H9 (cell line): Measurements from ENCODE around the gene PCDHA1. TPM values are rescaled to one million over a fixed set of nuclear protein-coding genes. Genes with fewer than 3 reads are reported as not detected.

Experiments
- DNase-seq: peaks from one replicate; pipeline ENCODE4 v3.0.0-alpha.2; 2017
- H2AFZ ChIP-seq: one replicate; pipeline ENCODE4 v1.6.1; 2013; ENCODE audit warnings: mild to moderate bottlenecking, low read length, control low read depth, moderate library complexity
- H2AK5ac ChIP-seq: 2 replicates; pipeline ENCODE4 v1.6.1; 2013; ENCODE audit warnings: low read length, control low read depth, mixed read lengths; ENCODE audit not compliant: insufficient read length
- H2BK120ac ChIP-seq: one replicate; pipeline ENCODE4 v1.6.1; 2013; ENCODE audit warnings: low read depth, mild to moderate bottlenecking, low read length, control low read depth, inconsistent platforms; ENCODE audit not compliant: poor library complexity, severe bottlenecking
- H2BK12ac ChIP-seq: 2 replicates; pipeline ENCODE4 v1.6.1; 2013; ENCODE audit warnings: low read length, control low read depth, mixed read lengths, low read depth; ENCODE audit not compliant: insufficient read length
- H2BK15ac ChIP-seq: 2 replicates; pipeline ENCODE4 v1.6.1; 2013; ENCODE audit warnings: low read depth, low read length, control low read depth
- H2BK20ac ChIP-seq: one replicate; pipeline ENCODE4 v1.6.1; 2013; ENCODE audit warnings: low read depth, mild to moderate bottlenecking, low read length, control low read depth, inconsistent platforms; ENCODE audit not compliant: poor library complexity, severe bottlenecking
- H2BK5ac ChIP-seq: 2 replicates; pipeline ENCODE4 v1.6.1; 2013; ENCODE audit warnings: low read length, control low read depth, mixed read lengths; ENCODE audit not compliant: insufficient read length
- H3K14ac ChIP-seq: 2 replicates; pipeline ENCODE4 v1.6.1; 2013; ENCODE audit warnings: low read length, control low read depth; ENCODE audit not compliant: insufficient read depth
- H3K18ac ChIP-seq: 2 replicates; pipeline ENCODE4 v1.6.1; 2013; ENCODE audit warnings: low read depth, mild to moderate bottlenecking, mixed read lengths, low read length, control low read depth; ENCODE audit not compliant: insufficient read length
- H3K23ac ChIP-seq: 2 replicates; pipeline ENCODE4 v1.6.1; 2013; ENCODE audit warnings: low read length, control low read depth, mixed read lengths, low read depth; ENCODE audit not compliant: insufficient read length
- H3K23me2 ChIP-seq: 2 replicates; pipeline ENCODE4 v1.6.1; 2013; ENCODE audit warnings: low read depth, mild to moderate bottlenecking, mixed read lengths, low read length, control low read depth; ENCODE audit not compliant: insufficient read length, poor library complexity, severe bottlenecking
- H3K27ac ChIP-seq: 2 replicates; pipeline ENCODE4 v1.5.1; 2013; ENCODE audit warnings: low read length, control low read depth, mixed read lengths, low read depth; ENCODE audit not compliant: insufficient read length
- H3K27me3 ChIP-seq: 2 replicates; pipeline ENCODE4 v1.6.1; 2013; ENCODE audit warnings: low read length, control low read depth, inconsistent platforms; ENCODE audit not compliant: insufficient read depth
- H3K4ac ChIP-seq: 2 replicates; pipeline ENCODE4 v1.6.1; 2013; ENCODE audit warnings: low read depth, mild to moderate bottlenecking, control low read depth, inconsistent platforms, low read length, moderate library complexity
- H3K4me1 ChIP-seq: 2 replicates; pipeline ENCODE4 v1.6.1; 2013; ENCODE audit warnings: low read length, control low read depth, inconsistent platforms; ENCODE audit not compliant: insufficient read depth
- H3K4me2 ChIP-seq: 2 replicates; pipeline ENCODE4 v1.6.1; 2013; ENCODE audit warnings: low read length, control low read depth, mixed read lengths; ENCODE audit not compliant: insufficient read length, insufficient read depth
- H3K56ac ChIP-seq: 2 replicates; pipeline ENCODE4 v1.6.1; 2013; ENCODE audit warnings: low read depth, mild to moderate bottlenecking, mixed read lengths, low read length, control low read depth; ENCODE audit not compliant: insufficient read length
- H3K79me1 ChIP-seq: 2 replicates; pipeline ENCODE4 v1.6.1; 2013; ENCODE audit warnings: low read depth, mild to moderate bottlenecking, moderate library complexity, low read length, control low read depth, inconsistent platforms; ENCODE audit not compliant: insufficient read depth, poor library complexity, severe bottlenecking
- H3K79me2 ChIP-seq: 2 replicates; pipeline ENCODE4 v1.6.1; 2013; ENCODE audit warnings: low read length, control low read depth, inconsistent platforms; ENCODE audit not compliant: insufficient read depth
- H3K9ac ChIP-seq: 2 replicates; pipeline ENCODE4 v1.6.1; 2013; ENCODE audit warnings: low read length, control low read depth, mixed read lengths; ENCODE audit not compliant: insufficient read length; ENCODE audit errors: extremely low read depth
- H3K9me3 ChIP-seq: one replicate; pipeline ENCODE4 v1.6.1; 2013; ENCODE audit warnings: low read depth, low read length, inconsistent platforms; ENCODE audit not compliant: control insufficient read depth
- H3T11ph ChIP-seq: one replicate; pipeline ENCODE4 v1.6.1; 2013; ENCODE audit warnings: mild to moderate bottlenecking, low read length, control low read depth, inconsistent platforms
- H4K20me1 ChIP-seq: one replicate; pipeline ENCODE4 v1.6.1; 2013; ENCODE audit not compliant: control insufficient read depth, insufficient read length, insufficient read depth
- H4K5ac ChIP-seq: 2 replicates; pipeline ENCODE4 v1.6.1; 2013; ENCODE audit warnings: low read depth, mild to moderate bottlenecking, mixed read lengths, low read length, control low read depth; ENCODE audit not compliant: insufficient read length
- H4K8ac ChIP-seq: replicated peaks from 2 replicates; pipeline ENCODE4 v1.6.1; 2013; ENCODE audit warnings: low read length, control low read depth, mixed read lengths, low read depth; ENCODE audit not compliant: insufficient read length
- H4K91ac ChIP-seq: 2 replicates; pipeline ENCODE4 v1.6.1; 2013; ENCODE audit warnings: low read depth, mild to moderate bottlenecking, moderate library complexity, mixed read lengths, low read length, control low read depth; ENCODE audit not compliant: insufficient read length
- H3K27ac Mint-ChIP-seq, 3 experiments: 2 replicates in 2 of 3; 3 replicates in 1 of 3; pipeline ENCODE4 v1.8.0; 2020 to 2021; ENCODE audit warnings: mixed read lengths in 3 of 3, mild to moderate bottlenecking in 1 of 3, moderate library complexity in 1 of 3
- H3K27me3 Mint-ChIP-seq: 2 replicates; pipeline ENCODE4 v1.8.0; 2021; ENCODE audit warnings: low read depth, mild to moderate bottlenecking, moderate library complexity, mixed read lengths
- H3K36me3 Mint-ChIP-seq, 3 experiments: 2 replicates in 2 of 3; 3 replicates in 1 of 3; pipeline ENCODE4 v1.8.0; 2020 to 2021; ENCODE audit warnings: low read depth in 3 of 3, mixed read lengths in 3 of 3; ENCODE audit not compliant: insufficient read depth in 1 of 3
- H3K4me1 Mint-ChIP-seq, 2 experiments: 2 replicates each; pipeline ENCODE4 v1.8.0; 2020; ENCODE audit warnings: mixed read lengths in 2 of 2
- H3K4me3 Mint-ChIP-seq, 2 experiments: 2 replicates in 1 of 2; 3 replicates in 1 of 2; pipeline ENCODE4 v1.8.0; 2020 to 2021; ENCODE audit warnings: mild to moderate bottlenecking in 2 of 2, mixed read lengths in 2 of 2, moderate library complexity in 1 of 2
- H3K9me3 Mint-ChIP-seq, 2 experiments: 2 replicates in 1 of 2; 3 replicates in 1 of 2; pipeline ENCODE4 v1.8.0; 2020; ENCODE audit warnings: mild to moderate bottlenecking in 2 of 2, mixed read lengths in 2 of 2, moderate library complexity in 1 of 2
- CTCF ChIP-seq: fragments of 200-600 bp; sonication (generic); conservative IDR thresholded peaks from 3 replicates; pipeline ENCODE4 v1.8.0; 2021; ENCODE audit warnings: antibody characterized with exemption, mild to moderate bottlenecking
- WGBS: extraction: QIAGEN DNeasy Blood & Tissue Kit; methylation state at CpG from one replicate; pipeline ENCODE4 v1.1.7; 2013; ENCODE audit warnings: missing lambda C conversion rate, low lambda C conversion rate, mixed read lengths; ENCODE audit not compliant: insufficient read length; ENCODE audit errors: extremely low coverage; 5-methylcytosine and 5-hydroxymethylcytosine counted together
- total RNA-seq: library from RNA; stranded (reverse); gene quantifications from 2 replicates; pipeline ENCODE4 v1.2.1, GENCODE V29; 2021

The PCDHA1 gene
- total RNA-seq, 1 experiment from 2014 or later: 0.61 TPM

DNA sequence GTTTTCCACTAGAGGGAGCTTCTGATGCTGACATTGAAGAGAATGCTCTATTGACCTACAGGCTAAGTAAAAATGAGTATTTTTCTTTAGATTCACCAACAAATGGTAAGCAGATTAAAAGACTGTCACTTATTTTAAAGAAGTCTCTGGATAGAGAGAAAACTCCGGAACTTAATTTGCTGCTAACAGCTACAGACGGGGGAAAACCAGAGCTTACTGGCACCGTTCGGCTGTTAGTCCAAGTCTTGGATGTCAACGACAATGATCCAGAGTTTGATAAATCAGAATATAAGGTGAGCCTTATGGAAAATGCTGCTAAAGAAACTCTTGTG is 83.6 kb downstream of the PCDHA1 start:
- H3K14ac ChIP-seq: no peak overlapping the region
- H3K27me3 Mint-ChIP-seq: no peaks in the 10 kb centered on the region
- H3K27me3 ChIP-seq: no peaks in the 10 kb centered on the region
- H4K5ac ChIP-seq: no peak overlapping the region
- 0 out of 7 replicates have a peak overlapping the region, but pooled peaks of 1 of the 3 experiments have one; percentile 77 for H3K27ac Mint-ChIP-seq
- H3T11ph ChIP-seq: no peak overlapping the region
- no peak overlapping the region for H2BK15ac ChIP-seq
- H4K8ac ChIP-seq: no peak overlapping the region
- no peak; the same call in 1 of the 3 replicates for TF ChIP-seq CTCF
- peak overlapping the region; percentile 83 to 87 for H3K4me3 Mint-ChIP-seq
- peaks cover 21 to 33% (median 32%) of the 10 kb centered on the region in 3 experiments for H3K36me3 Mint-ChIP-seq
- H3K9me3 Mint-ChIP-seq: peaks cover 5 to 12% of the 10 kb centered on the region in 2 experiments
- no peak overlapping the region for H3K23ac ChIP-seq
- no peak overlapping the region for H2AK5ac ChIP-seq
- H3K4me2 ChIP-seq: peak overlapping the region; percentile 66
- no peaks in the 10 kb centered on the region for H3K4me1 ChIP-seq
- no peak overlapping the region for H2BK12ac ChIP-seq
- H3K79me1 ChIP-seq: no peaks in the 10 kb centered on the region
- no peak overlapping the region for H4K91ac ChIP-seq
- H3K79me2 ChIP-seq: peaks cover 5% of the 10 kb centered on the region; the same call in 1 of the 2 replicates
- no peak overlapping the region for H3K4ac ChIP-seq
- H4K20me1 ChIP-seq: no peaks in the 10 kb centered on the region
- no peaks in the 10 kb centered on the region for H3K23me2 ChIP-seq
- no peak overlapping the region for H3K18ac ChIP-seq
- H2BK20ac ChIP-seq: no peak overlapping the region
- H2BK120ac ChIP-seq: no peak overlapping the region
- peaks cover 5% of the 10 kb centered on the region in 2 experiments; a peak in 2 of 4 replicates for H3K4me1 Mint-ChIP-seq
- no CpG with 5 or more reads among the region's 5 CpGs for WGBS
- no peak overlapping the region for H2BK5ac ChIP-seq
- peak overlapping the region; percentile 90 for H3K9ac ChIP-seq
- H3K27ac ChIP-seq: no peak overlapping the region
- H2AFZ ChIP-seq: no peak overlapping the region
- no peaks in the 10 kb centered on the region for H3K9me3 ChIP-seq
- no peak for DNase-seq
- no peak overlapping the region for H3K56ac ChIP-seq
